ENCODE data around the gene RPS15A.
"Not testable (repeated sequence)": the region's sequence is repeated elsewhere in the genome, so short reads cannot be mapped to it uniquely, and the experiment has no call there.

RPS15A gene

DNA sequence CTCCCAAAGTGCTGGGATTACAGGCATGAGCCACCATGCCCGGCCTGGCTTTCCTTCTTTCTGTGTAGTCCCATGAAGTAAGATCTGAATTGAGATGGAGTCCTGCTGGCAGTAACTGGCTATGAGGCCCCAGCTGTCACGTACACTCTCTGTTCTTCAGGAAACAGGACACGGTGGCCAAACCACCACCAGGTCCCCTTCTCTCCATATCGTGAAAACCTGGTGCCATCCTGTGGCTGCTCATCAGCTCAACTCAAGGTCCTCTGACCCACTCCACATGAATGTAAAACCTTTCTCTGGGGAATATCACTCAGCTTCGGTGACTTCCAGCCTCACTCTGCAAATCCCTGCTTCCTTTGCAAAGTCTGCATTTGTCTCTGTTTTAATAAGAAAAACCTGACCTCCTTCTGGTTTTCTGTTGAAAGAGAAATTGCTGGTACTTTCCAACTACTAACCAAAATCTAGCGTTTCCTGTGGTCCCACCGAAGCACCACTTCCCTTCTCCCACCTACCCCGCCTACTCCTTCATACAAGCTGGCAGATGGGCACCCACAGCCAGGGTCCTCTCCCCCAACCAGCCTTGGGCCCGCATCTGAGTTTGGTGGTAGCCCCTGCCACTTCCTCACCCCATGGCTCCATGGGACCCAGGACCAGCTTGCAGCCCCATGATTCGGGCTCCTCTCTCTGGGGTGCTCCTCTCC is 32.0 kb downstream of the RPS15A start:
- in situ Hi-C loops (cut with HindIII; ENCODE audit: low sequenced_read_pairs), result not testable (repeated sequence)

DNA sequence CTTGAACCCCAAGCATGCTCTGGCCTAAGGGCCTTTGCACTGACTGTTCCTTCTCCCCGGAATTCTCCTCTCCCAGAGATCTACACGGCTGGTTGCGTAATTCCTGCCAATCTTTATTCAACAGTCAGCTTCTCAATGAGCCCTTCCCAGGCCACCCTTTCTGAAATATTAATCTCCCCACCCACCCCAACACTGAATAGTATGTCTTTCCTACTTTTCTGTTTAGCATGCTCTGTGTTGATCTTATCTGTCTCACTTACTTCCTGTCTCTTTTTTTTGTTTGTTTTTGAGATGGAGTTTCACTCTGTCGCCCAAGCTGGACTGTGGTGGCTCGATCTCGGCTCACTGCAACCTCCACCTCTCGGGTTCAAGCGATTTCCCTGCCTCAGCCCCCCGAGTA is 33.5 kb downstream of the RPS15A start:
- in situ Hi-C loops (cut with HindIII; ENCODE audit: low sequenced_read_pairs), result not testable (repeated sequence)

- in situ Hi-C loops (cut with HindIII; ENCODE audit: low sequenced_read_pairs), result not testable (repeated sequence)
These were observed 47.3 kb downstream of the RPS15A start for GRCh38 chr16:18742870-18743269.

DNA sequence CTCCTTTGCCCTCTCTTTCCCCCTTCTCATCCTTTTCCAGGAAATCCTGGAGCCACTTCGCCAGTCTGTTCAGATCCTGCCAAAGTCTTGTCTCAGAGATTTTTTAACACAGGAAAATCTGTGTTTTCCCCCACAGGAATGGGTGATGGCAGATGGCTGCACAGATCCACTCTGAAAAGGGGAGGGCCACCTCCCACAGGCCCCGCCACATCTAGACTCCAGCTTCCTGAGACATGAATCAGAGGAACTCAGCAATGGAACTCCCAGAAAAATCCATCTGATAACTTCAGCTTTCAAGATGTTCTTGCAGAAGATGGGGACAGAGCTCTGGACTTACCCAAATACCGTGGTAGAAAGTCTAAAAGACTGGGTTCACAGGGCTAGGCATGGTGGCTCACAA is 50.1 kb downstream of the RPS15A start:
- in situ Hi-C loops (cut with HindIII; ENCODE audit: low sequenced_read_pairs), result not testable (repeated sequence)

- in situ Hi-C loops (cut with HindIII; ENCODE audit: low sequenced_read_pairs), result not testable (repeated sequence)
These were observed 51.4 kb downstream of the RPS15A start for GRCh38 chr16:18738768-18739167.

- in situ Hi-C loops (cut with HindIII; ENCODE audit: low sequenced_read_pairs), result not testable (repeated sequence)
These were observed 55.9 kb downstream of the RPS15A start for GRCh38 chr16:18734279-18734678.

Measured in endothelial cell of hepatic sinusoid (primary cell).